GM12878 (cell line): ENCODE measurements around the gene MYCBPAP. TPM values are rescaled to one million over a fixed set of nuclear protein-coding genes. Genes with fewer than 3 reads are reported as not detected.

Experiments used
- ATAC-seq: fragments of 200-7000 bp; cut with Tn5 transposase; 3 replicates; pipeline ENCODE4 v1.9.1; 2020; ENCODE audit warnings: mild to moderate bottlenecking, moderate library complexity
- BruUV-seq: library from RNA; stranded (reverse); fragments of 400-500 nt; replicated peaks from 2 replicates; lab custom pipeline; 2021; lab: Mats Ljungman, UMichigan
- CTCF ChIA-PET: fragments of 300-600 bp; sonication (Branson Sonifier 250); formaldehyde crosslinking; extraction: SDS; loops from one replicate; lab custom pipeline; 2021; ENCODE audit warnings: inconsistent platforms; lab: Yijun Ruan, JAX
- POLR2A ChIA-PET: fragments of 350-600 bp; formaldehyde crosslinking; extraction: SDS; loops from one replicate; lab custom pipeline; 2021; ENCODE audit warnings: inconsistent platforms; lab: Charles Lee
- RAD21 ChIA-PET: fragments of 300-600 bp; sonication (Branson Sonifier 250); formaldehyde crosslinking; loops from one replicate; lab custom pipeline; 2023; ENCODE audit warnings: antibody characterized with exemption; ENCODE audit not compliant: unreplicated experiment; lab: Charles Lee
- SMC1A ChIA-PET: fragments of 300-600 bp; sonication (Branson Sonifier 250); formaldehyde crosslinking; loops from one replicate; lab custom pipeline; 2023; ENCODE audit not compliant: unreplicated experiment, uncharacterized antibody; lab: Charles Lee
- DNase-seq: peaks from one replicate; pipeline ENCODE4 v3.0.0-alpha.2; 2011; ENCODE audit warnings: low read depth, low spot score
- FAIRE-seq: peaks from 3 replicates; lab custom pipeline; 2011; peaks lifted over from hg19 to GRCh38; lab: Jason Lieb, UNC
- H2AFZ ChIP-seq: 2 replicates; pipeline ENCODE4 v1.6.0; 2011; ENCODE audit warnings: low read depth, low read length, control low read depth; ENCODE audit not compliant: control insufficient read depth
- H3K27ac ChIP-seq: 2 replicates; pipeline ENCODE4 v1.5.1; 2011; ENCODE audit warnings: control low read depth; ENCODE audit not compliant: control insufficient read depth, insufficient read depth
- H3K27me3 ChIP-seq, 2 experiments: replicated peaks in 1 of 2; 2 replicates each; pipeline versions ENCODE4 v1.6.0 to v1.6.1; 2011; ENCODE audit warnings: low read length in 1 of 2; ENCODE audit not compliant: control insufficient read depth in 2 of 2, insufficient read depth in 2 of 2
- H3K36me3 ChIP-seq, 2 experiments: 2 replicates each; pipeline ENCODE4 v1.5.1; 2011; ENCODE audit warnings: low read length in 1 of 2; ENCODE audit not compliant: control insufficient read depth in 2 of 2, insufficient read depth in 2 of 2
- H3K4me1 ChIP-seq: 2 replicates; pipeline ENCODE4 v1.6.1; 2011; ENCODE audit warnings: mild to moderate bottlenecking, low read length, moderate library complexity, mixed read lengths; ENCODE audit not compliant: control insufficient read depth, insufficient read depth
- H3K4me2 ChIP-seq: 2 replicates; pipeline ENCODE4 v1.6.0; 2011; ENCODE audit warnings: control low read depth; ENCODE audit not compliant: control insufficient read depth, insufficient read depth
- H3K4me3 ChIP-seq: fragments of 200-600 bp; sonication (generic); 2 replicates; pipeline ENCODE4 v1.5.1; 2016
- H3K79me2 ChIP-seq: 2 replicates; pipeline ENCODE4 v1.6.0; 2011; ENCODE audit warnings: low read length; ENCODE audit not compliant: control insufficient read depth, insufficient read depth
- H3K9ac ChIP-seq: 2 replicates; pipeline ENCODE4 v1.8.0; 2011; ENCODE audit warnings: low read length, control low read depth, mixed read lengths; ENCODE audit not compliant: control insufficient read depth, insufficient read depth
- H3K9me3 ChIP-seq: replicated peaks from 3 replicates; pipeline ENCODE4 v1.5.1; 2011; ENCODE audit warnings: mild to moderate bottlenecking, low read length; ENCODE audit not compliant: control insufficient read depth, insufficient read depth
- H4K20me1 ChIP-seq: 2 replicates; pipeline ENCODE4 v1.6.0; 2011; ENCODE audit not compliant: control insufficient read depth, insufficient read depth
- IRF4 ChIP-seq: IDR thresholded peaks from 2 replicates; pipeline ENCODE4 v1.6.1; 2011; ENCODE audit warnings: low read depth, low read length
- TARDBP ChIP-seq: IDR thresholded peaks from 2 replicates; pipeline ENCODE4 v1.6.1; 2016; ENCODE audit warnings: borderline replicate concordance
- TCF3 ChIP-seq: IDR thresholded peaks from 2 replicates; pipeline ENCODE4 v1.6.1; 2012; ENCODE audit warnings: low read depth, mild to moderate bottlenecking, low read length, borderline replicate concordance; ENCODE audit not compliant: insufficient read depth
- ZNF217 ChIP-seq: fragments of 450-650 bp; IDR thresholded peaks from 2 replicates; pipeline ENCODE4 v1.6.1; 2017; ENCODE audit warnings: antibody characterized with exemption, mild to moderate bottlenecking
- ZNF592 ChIP-seq: fragments of 450-650 bp; IDR thresholded peaks from 2 replicates; pipeline ENCODE4 v1.6.1; 2017; ENCODE audit warnings: mild to moderate bottlenecking, moderate library complexity
- WGBS: methylation state at CpG from one replicate; pipeline ENCODE4 v1.1.6; 2016; ENCODE audit warnings: low lambda C conversion rate; ENCODE audit not compliant: insufficient replicate concordance, insufficient coverage; ENCODE audit errors: missing lambda C conversion rate; 5-methylcytosine and 5-hydroxymethylcytosine counted together
- in situ Hi-C: fragments of 300-500 bp; cut with MboI; formaldehyde crosslinking; loops from 9 replicates; pipeline ENCODE4 v1.14.3; 2018; ENCODE audit warnings: mixed read lengths
- intact Hi-C: fragments of 100-400 bp; cut with micrococcal nuclease; formaldehyde crosslinking; loops from one replicate; pipeline ENCODE4 v1.14.2; 2022; ENCODE audit not compliant: unreplicated experiment
- polyA plus RNA-seq, 11 experiments: library from polyadenylated mRNA; depleted of rRNA in 4 of 11; unstranded in 6 of 11; stranded (reverse) in 5 of 11; fragments of >200 nt; fragmentation: Nextera tagmentation in 4 of 11; fragmentation: Illumina TruSeq in 1 of 11; extraction: Ambion mirVana in 4 of 11; extraction: Trizol in 1 of 11; gene quantifications; 1 replicate in 1 of 11; 2 replicates in 10 of 11; pipeline versions ENCODE4 v1.2.1 to v1.2.3, GENCODE V29; 2011 to 2016; ENCODE audit warnings: inconsistent platforms in 2 of 11, missing spikeins in 2 of 11, low read depth in 1 of 11
- total RNA-seq, 4 experiments: library from RNA; depleted of rRNA in 3 of 4; stranded (reverse); fragments of >200 nt in 3 of 4; fragmentation: Illumina TruSeq in 1 of 4; extraction: Trizol in 1 of 4; gene quantifications; 2 replicates each; pipeline versions ENCODE4 v1.2.1 to v1.2.3, GENCODE V29; 2013 to 2021

MYCBPAP gene
- total and polyA plus RNA-seq, 10 of the 15 experiments (the other 5 are each of a cell fraction or from before 2014, with no cell fraction given), result 0.23 to 2.7 (median 1.5) TPM

GRCh38 chr17:50518384-50519023, 10.3 kb downstream of the MYCBPAP start:
- no peaks in the 10 kb centered on the region for H3K36me3 ChIP-seq
- ChIA-PET RAD21 (no interaction called here), POLR2A (no interaction called here), CTCF (interaction anchor here (0.6 to 1.1 kb wide), 2 partner anchors 40 to 135 kb away, joined by 3 to 4 read pairs; partner anchors contain the start of gene RSAD1), SMC1A (no interaction called here)
- no peak for ATAC-seq
- H3K27ac ChIP-seq, result no peak overlapping the region
- WGBS, result 77% methylated on average over 13 of the region's 13 CpGs
- H3K4me3 ChIP-seq, result no peak overlapping the region
- TF ChIP-seq TCF3, result no peak
- TF ChIP-seq TARDBP, result no peak
- TF ChIP-seq IRF4, result no peak
- TF ChIP-seq ZNF592, result no peak
- TF ChIP-seq ZNF217, result no peak
- no peaks in the 10 kb centered on the region for H3K79me2 ChIP-seq
- no peak for DNase-seq
- H3K9me3 ChIP-seq, result no peaks in the 10 kb centered on the region
- intact Hi-C loops (no loop called here), in situ Hi-C loops (no loop called here)
- no peaks in the 10 kb centered on the region for H4K20me1 ChIP-seq
- no peaks in the 10 kb centered on the region for H3K27me3 ChIP-seq
- BruUV-seq, result no TSS peak
- no peak overlapping the region for H3K4me2 ChIP-seq
- no peak overlapping the region for H3K9ac ChIP-seq
- H2AFZ ChIP-seq, result no peak overlapping the region
- no peak for FAIRE-seq
- no peaks in the 10 kb centered on the region for H3K4me1 ChIP-seq
